ENCODE data around the gene CIB2. TPM values are rescaled to one million over a fixed set of nuclear protein-coding genes. Genes with fewer than 3 reads are reported as not detected.

CIB2 gene
- total and polyA plus RNA-seq, 2 donors (not counting 1 experiment from before 2014, with no cell fraction given) = 0.97 to 3.2 TPM

DNA sequence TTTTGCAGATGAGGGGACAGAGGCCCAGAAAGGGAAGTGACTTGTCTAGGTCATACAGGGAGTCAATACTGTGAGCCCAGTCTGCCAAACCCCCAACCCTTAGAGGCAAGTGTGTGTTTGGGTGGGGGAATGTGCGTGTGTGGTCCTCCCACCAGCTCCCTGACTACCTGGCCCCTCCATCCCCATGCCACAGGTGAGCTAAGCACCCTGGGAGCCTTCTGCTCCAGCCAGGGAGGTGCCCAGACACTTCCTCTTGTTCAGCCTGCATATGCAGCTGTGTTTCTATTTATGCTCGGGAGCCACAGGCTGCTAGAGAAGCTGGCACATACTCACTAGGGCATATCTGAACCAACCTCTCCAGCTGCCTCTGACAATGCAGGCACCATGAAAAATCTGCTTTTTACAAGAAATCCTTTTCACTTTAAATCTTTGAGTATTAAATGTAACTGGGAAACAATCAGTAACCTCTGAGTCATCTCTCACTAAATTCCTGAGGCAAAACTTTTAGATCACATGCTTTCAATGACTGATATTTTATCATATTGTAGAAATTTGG lies 74.5 kb downstream of the CIB2 start:
- ChIA-PET CTCF (interaction anchor here (0.6 to 5.0 kb wide), 6 partner anchors 12 to 752 kb away, joined by 3 to 19 read pairs (median 4); partner anchors contain the start of gene CIB2), POLR2A (interaction anchor here (0.6 to 1.2 kb wide), 4 partner anchors 12 to 62 kb away, joined by 3 to 12 read pairs (median 6); no protein-coding TSS in a partner anchor)
- H3K79me2 ChIP-seq (ENCODE audit: control insufficient read depth, insufficient read depth, low read length) = peaks cover 74% of the 10 kb centered on the region
- H3K4me1 ChIP-seq (ENCODE audit: control insufficient read depth in 2 of 2, insufficient read depth in 2 of 2, low read length in 2 of 2) = peaks cover 56 to 58% of the 10 kb centered on the region in 2 donors
- no peak overlapping the region for H2AFZ ChIP-seq (ENCODE audit: insufficient read depth, low read depth, low read length, poor library complexity, severe bottlenecking)
- Mint-ChIP-seq H3K27ac (peak overlapping the region; percentile 86), H3K4me3 (peak overlapping the region; percentile 42), H3K9me3 (ENCODE audit: insufficient read depth) (no peaks in the 10 kb centered on the region), H3K27me3 (no peaks in the 10 kb centered on the region), H3K4me1 (peaks cover 66% of the 10 kb centered on the region)
- peak overlapping the region in 1 of 5 experiments; percentile 26 for H3K4me3 ChIP-seq (ENCODE audit: control extremely low read depth in 1 of 5, extremely low read depth in 1 of 5, insufficient read depth in 1 of 5, low read depth in 2 of 5, low read length in 4 of 5)
- TF ChIP-seq EZH2 (IDR thresholded peaks at IDR 0.05; ENCODE audit: borderline replicate concordance, insufficient read depth, low read depth, low read length, poor library complexity, severe bottlenecking) = no peak
- TF ChIP-seq, protein P1, sequence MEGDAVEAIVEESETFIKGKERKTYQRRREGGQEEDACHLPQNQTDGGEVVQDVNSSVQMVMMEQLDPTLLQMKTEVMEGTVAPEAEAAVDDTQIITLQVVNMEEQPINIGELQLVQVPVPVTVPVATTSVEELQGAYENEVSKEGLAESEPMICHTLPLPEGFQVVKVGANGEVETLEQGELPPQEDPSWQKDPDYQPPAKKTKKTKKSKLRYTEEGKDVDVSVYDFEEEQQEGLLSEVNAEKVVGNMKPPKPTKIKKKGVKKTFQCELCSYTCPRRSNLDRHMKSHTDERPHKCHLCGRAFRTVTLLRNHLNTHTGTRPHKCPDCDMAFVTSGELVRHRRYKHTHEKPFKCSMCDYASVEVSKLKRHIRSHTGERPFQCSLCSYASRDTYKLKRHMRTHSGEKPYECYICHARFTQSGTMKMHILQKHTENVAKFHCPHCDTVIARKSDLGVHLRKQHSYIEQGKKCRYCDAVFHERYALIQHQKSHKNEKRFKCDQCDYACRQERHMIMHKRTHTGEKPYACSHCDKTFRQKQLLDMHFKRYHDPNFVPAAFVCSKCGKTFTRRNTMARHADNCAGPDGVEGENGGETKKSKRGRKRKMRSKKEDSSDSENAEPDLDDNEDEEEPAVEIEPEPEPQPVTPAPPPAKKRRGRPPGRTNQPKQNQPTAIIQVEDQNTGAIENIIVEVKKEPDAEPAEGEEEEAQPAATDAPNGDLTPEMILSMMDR (IDR thresholded peaks at IDR 0.05) = no peak
- no peaks in the 10 kb centered on the region for H3K9me3 ChIP-seq (ENCODE audit: control extremely low read depth in 1 of 3, control insufficient read depth in 2 of 3, insufficient read depth in 1 of 3, low read length in 2 of 3)
- intact Hi-C loops (cut with micrococcal nuclease) = loop anchor here (2.0 to 5.0 kb wide), 2 partner anchors 20 to 64 kb away; partner anchors contain the start of gene TBC1D2B
- H3K27ac ChIP-seq (ENCODE audit: low read length in 2 of 2) = peak overlapping the region; percentile 54 to 79
- peak overlapping the region; percentile 54 for H3K4me2 ChIP-seq (replicated peaks; ENCODE audit: low read depth, low read length, poor library complexity, severe bottlenecking)
- H3K9ac ChIP-seq (ENCODE audit: low read length) = peak overlapping the region; percentile 7
- H3K36me3 ChIP-seq (replicated peaks in 1 of 2; ENCODE audit: control extremely low read depth in 1 of 2, control insufficient read depth in 1 of 2, extremely low read depth in 1 of 2, insufficient read depth in 2 of 2, low read length in 1 of 2) = no peaks in the 10 kb centered on the region
- WGBS (ENCODE audit: insufficient coverage) = 0% methylated on average over 1 of the region's 2 CpGs
- DNase-seq (peak; percentile 64), ATAC-seq (ENCODE audit: low read depth) (peak; percentile 77)
- no peaks in the 10 kb centered on the region for H4K20me1 ChIP-seq (ENCODE audit: control insufficient read depth, insufficient read depth, low read length, poor library complexity, severe bottlenecking)
- no peaks in the 10 kb centered on the region for H3K27me3 ChIP-seq (replicated peaks in 1 of 4; ENCODE audit: control extremely low read depth in 1 of 4, control insufficient read depth in 3 of 4, insufficient read depth in 4 of 4, low read length in 3 of 4)
